Transverse colon (tissue), 4 donors: Measurements from ENCODE around the gene PEX11A. TPM values are rescaled to one million over a fixed set of nuclear protein-coding genes. Genes with fewer than 3 reads are reported as not detected.

ENCODE experiments used
- DNase-seq: peaks from one replicate; pipeline ENCODE4 v3.0.0-alpha.2; 2019
- H3K27ac ChIP-seq, 4 donors: fragments of 200-600 bp; sonication (generic); 2 replicates each; pipeline ENCODE4 v1.5.1; 2016 to 2018; ENCODE audit warnings: inconsistent platforms in 4 of 4
- H3K27me3 ChIP-seq: fragments of 200-600 bp; sonication (generic); 2 replicates; pipeline ENCODE4 v1.5.1; 2017; ENCODE audit warnings: inconsistent platforms
- H3K36me3 ChIP-seq, 4 donors: fragments of 200-600 bp; sonication (generic); 2 replicates each; pipeline ENCODE4 v1.5.1; 2017 to 2019; ENCODE audit warnings: inconsistent platforms in 4 of 4
- H3K4me1 ChIP-seq, 4 donors: fragments of 200-600 bp; sonication (generic); 2 replicates each; pipeline ENCODE4 v1.5.1; 2017 to 2020; ENCODE audit warnings: inconsistent platforms in 4 of 4
- H3K4me3 ChIP-seq, 4 donors: fragments of 200-600 bp; sonication (generic); 1 replicate in 1 of 4; 2 replicates in 3 of 4; pipeline versions ENCODE4 v1.5.1 to v1.6.1; 2017 to 2019; ENCODE audit warnings: inconsistent platforms in 4 of 4
- H3K9me3 ChIP-seq, 2 donors: fragments of 200-600 bp; sonication (generic); 2 replicates each; pipeline ENCODE4 v1.5.1; 2017 to 2019; ENCODE audit warnings: inconsistent platforms in 2 of 2
- CTCF ChIP-seq, 5 experiments: fragments of 200-600 bp in 3 of 5; fragments of 450-650 bp in 2 of 5; sonication (generic) in 3 of 5; IDR thresholded peaks; 1 replicate in 2 of 5; 2 replicates in 3 of 5; pipeline ENCODE4 v1.5.1; 2016 to 2017; ENCODE audit warnings: antibody characterized with exemption in 5 of 5, inconsistent platforms in 3 of 5, mild to moderate bottlenecking in 2 of 5, moderate library complexity in 1 of 5
- EP300 ChIP-seq: sonication (generic); formaldehyde crosslinking; IDR thresholded peaks from one replicate; pipeline ENCODE4 v1.6.1; 2017; ENCODE audit warnings: antibody characterized with exemption, low read depth
- POLR2A ChIP-seq: fragments of 450-650 bp; IDR thresholded peaks from one replicate; pipeline ENCODE4 v1.6.1; 2016; ENCODE audit warnings: antibody characterized with exemption, mild to moderate bottlenecking, moderate library complexity
- POLR2AphosphoS5 ChIP-seq, 3 donors: sonication (generic); formaldehyde crosslinking; IDR thresholded peaks; one replicate each; pipeline ENCODE4 v1.6.1; 2016; ENCODE audit warnings: antibody characterized with exemption in 3 of 3
- WGBS, 2 donors: methylation state at CpG; one replicate each; pipeline ENCODE4 v1.1.5; 2018; ENCODE audit warnings: low coverage in 1 of 2; 5-methylcytosine and 5-hydroxymethylcytosine counted together
- in situ Hi-C, 4 donors: fragments of 200-750 bp; cut with MboI; loops; one replicate each; pipeline versions ENCODE4 v1.15.0 to v1.15.1; 2017; ENCODE audit warnings: low sequenced_read_pairs in 3 of 4, low pct_ligation_motif_present in 1 of 4, low pct_unique_long_range_greater_than_20kb in 1 of 4
- intact Hi-C: fragments of 100-400 bp; cut with DNase I; formaldehyde crosslinking; loops from one replicate; pipeline ENCODE4 v1.15.1; 2023; ENCODE audit warnings: low total_unique reads
- total RNA-seq, 4 donors: library from RNA; depleted of rRNA; stranded (reverse); fragments of >200 nt; gene quantifications; one replicate each; pipeline ENCODE4 v1.1.0, GENCODE V29; 2016

Gene PEX11A
- total RNA-seq, 4 donors from 2014 or later = 6.8 to 113 (median 40.6) TPM

GRCh38 chr15:89649716-89650115, 40.8 kb downstream of the PEX11A start:
- DNase-seq = no peak
- H3K36me3 ChIP-seq = no peaks in the 10 kb centered on the region
- in situ Hi-C loops (no loop called here), intact Hi-C loops (no loop called here)
- H3K4me3 ChIP-seq = no peak overlapping the region
- peaks cover 0 to 8% (median 5%) of the 10 kb centered on the region in 4 donors for H3K4me1 ChIP-seq
- H3K9me3 ChIP-seq = no peaks in the 10 kb centered on the region
- WGBS, 2 donors = 93% methylated on average over 15 of the region's 15 CpGs; no CpG with 5 or more reads in 1 of the 2 donors
- H3K27ac ChIP-seq = no peak overlapping the region
- H3K27me3 ChIP-seq = peaks cover 6% of the 10 kb centered on the region
- TF ChIP-seq CTCF (IDR thresholded peaks at IDR 0.05) = no peak
- TF ChIP-seq POLR2A = no peak
- no peak for TF ChIP-seq EP300
- TF ChIP-seq POLR2AphosphoS5 (IDR thresholded peaks at IDR 0.05) = no peak

- DNase-seq = no peak
- Histone ChIP-seq H3K4me3 (no peak overlapping the region), H3K36me3 (no peaks in the 10 kb centered on the region), H3K27me3 (peaks cover under 1% of the 10 kb centered on the region), H3K27ac (no peak overlapping the region), H3K9me3 (no peaks in the 10 kb centered on the region), H3K4me1 (peaks cover 0 to 3% (median 1%) of the 10 kb centered on the region in 4 donors)
- TF ChIP-seq EP300 (no peak), POLR2A (no peak), POLR2AphosphoS5 (IDR thresholded peaks at IDR 0.05) (no peak), CTCF (IDR thresholded peaks at IDR 0.05) (no peak)
- 95% methylated on average over 15 of the region's 37 CpGs; no CpG with 5 or more reads in 1 of the 2 donors for WGBS, 2 donors
- in situ Hi-C loops (no loop called here), intact Hi-C loops (no loop called here)
Observed at GRCh38 chr15:89649013-89649625, 41.4 kb downstream of the PEX11A start.

- peaks cover 0 to 3% (median 1%) of the 10 kb centered on the region in 4 donors for H3K4me1 ChIP-seq
- WGBS, 2 donors = 80 to 91% methylated on average over 4 to 97 of the region's 102 CpGs
- intact Hi-C loops = no loop called here
Observed at GRCh38 chr15:89648106-89649012, 42.2 kb downstream of the PEX11A start.

GRCh38 chr15:89647191-89647851, 43.2 kb downstream of the PEX11A start:
- DNase-seq = peak; percentile 86
- Histone ChIP-seq H3K9me3 (no peaks in the 10 kb centered on the region), H3K27ac (no peak overlapping the region), H3K4me1 (peaks cover 0 to 3% (median 1%) of the 10 kb centered on the region in 4 donors), H3K27me3 (no peaks in the 10 kb centered on the region), H3K4me3 (no peak overlapping the region), H3K36me3 (no peaks in the 10 kb centered on the region)
- in situ Hi-C loops = no loop called here
- TF ChIP-seq CTCF (IDR thresholded peaks at IDR 0.05) = peak; percentile 80 to 90 (median 88)
- no peak for TF ChIP-seq EP300
- no peak for TF ChIP-seq POLR2AphosphoS5 (IDR thresholded peaks at IDR 0.05)
- no peak for TF ChIP-seq POLR2A
- intact Hi-C loops = no loop called here
- 47 to 80% methylated on average over 1 to 25 of the region's 25 CpGs for WGBS, 2 donors

More at GRCh38 chr15:89648106-89649012, 42.2 kb downstream of the PEX11A start:
- no peak overlapping the region for H3K4me3 ChIP-seq
- no peaks in the 10 kb centered on the region for H3K9me3 ChIP-seq
- H3K27ac ChIP-seq = no peak overlapping the region
- no peaks in the 10 kb centered on the region for H3K27me3 ChIP-seq
- in situ Hi-C loops = no loop called here
- no peaks in the 10 kb centered on the region for H3K36me3 ChIP-seq
- no peak for DNase-seq
- TF ChIP-seq POLR2AphosphoS5 (IDR thresholded peaks at IDR 0.05) (no peak), EP300 (no peak)
